ENCODE measurements around the gene RGS7.

Gene RGS7

DNA sequence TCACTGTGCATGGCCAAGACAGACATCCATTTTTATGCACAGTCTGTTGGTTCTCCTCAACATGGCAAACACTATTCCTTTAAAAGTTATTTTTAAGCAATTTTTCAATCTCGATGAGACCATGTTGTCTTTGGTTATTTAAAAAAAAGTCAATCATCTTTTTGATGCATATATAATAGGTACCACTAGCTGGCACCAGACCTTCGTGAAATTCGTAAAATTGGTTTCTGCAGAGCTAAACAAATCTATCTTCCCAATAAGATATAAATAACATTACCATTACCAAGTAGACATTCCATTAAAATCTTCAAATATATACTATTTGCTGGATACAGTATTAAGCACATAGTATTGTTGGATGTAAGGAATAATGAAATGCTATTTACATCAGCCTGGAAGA lies 525.1 kb downstream of the RGS7 start:
- no peaks in the 10 kb centered on the region for H3K27me3 ChIP-seq (ENCODE audit: insufficient read depth, low read length)
- no peaks in the 10 kb centered on the region for H3K9me3 ChIP-seq (ENCODE audit: insufficient read depth, low read depth, low read length)
- no peaks in the 10 kb centered on the region for H3K36me3 ChIP-seq (ENCODE audit: insufficient read depth, low read length)
- H3K27ac ChIP-seq (ENCODE audit: low read depth, low read length), result no peak overlapping the region
- WGBS, result 43% methylated on average over 2 of the region's 3 CpGs
- no peak overlapping the region for H3K9ac ChIP-seq (ENCODE audit: low read depth, low read length)
- H3K4me3 ChIP-seq (ENCODE audit: low read length), result no peak overlapping the region
- no peaks in the 10 kb centered on the region for H3K4me1 ChIP-seq (ENCODE audit: insufficient read depth, low read length)

DNA sequence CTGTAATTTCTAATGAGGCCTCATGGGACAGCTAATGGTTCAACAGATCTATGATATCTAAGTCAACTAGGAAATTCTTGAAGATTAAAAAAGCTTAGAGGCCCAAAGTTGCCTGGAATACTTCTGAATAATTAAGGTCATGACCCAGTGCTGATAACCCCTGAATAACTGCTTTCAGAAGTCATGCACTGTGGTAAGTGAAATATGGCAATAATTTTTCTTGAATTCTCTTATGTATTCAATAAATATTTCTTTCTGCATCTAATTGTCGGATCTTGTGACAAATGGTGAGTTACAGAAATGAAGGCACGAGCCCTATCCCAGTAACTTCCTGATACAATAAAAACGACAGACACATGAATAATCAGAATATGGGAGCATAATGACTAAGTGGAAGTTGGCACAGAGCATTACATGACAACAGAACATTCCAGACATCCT lies 525.8 kb downstream of the RGS7 start:
- Histone ChIP-seq H3K4me1 (ENCODE audit: insufficient read depth, low read length) (no peaks in the 10 kb centered on the region), H3K27ac (ENCODE audit: low read depth, low read length) (no peak overlapping the region)
- WGBS, result 92% methylated on average over 3 of the region's 3 CpGs

GRCh38 chr1:240829487-240829886 lies 527.5 kb downstream of the RGS7 start:
- Histone ChIP-seq H3K4me3 (ENCODE audit: low read length) (no peak overlapping the region), H3K4me1 (ENCODE audit: insufficient read depth, low read length) (no peaks in the 10 kb centered on the region), H3K27me3 (ENCODE audit: insufficient read depth, low read length) (no peaks in the 10 kb centered on the region), H3K9me3 (ENCODE audit: insufficient read depth, low read depth, low read length) (no peaks in the 10 kb centered on the region), H3K9ac (ENCODE audit: low read depth, low read length) (no peak overlapping the region), H3K27ac (ENCODE audit: low read depth, low read length) (no peak overlapping the region), H3K36me3 (ENCODE audit: insufficient read depth, low read length) (no peaks in the 10 kb centered on the region)
- 97% methylated on average over 3 of the region's 3 CpGs for WGBS

More for the DNA sequence above, 525.8 kb downstream of the RGS7 start:
- H3K36me3 ChIP-seq (ENCODE audit: insufficient read depth, low read length), result no peaks in the 10 kb centered on the region
- H3K27me3 ChIP-seq (ENCODE audit: insufficient read depth, low read length), result no peaks in the 10 kb centered on the region
- no peak overlapping the region for H3K4me3 ChIP-seq (ENCODE audit: low read length)
- H3K9ac ChIP-seq (ENCODE audit: low read depth, low read length), result no peak overlapping the region
- no peaks in the 10 kb centered on the region for H3K9me3 ChIP-seq (ENCODE audit: insufficient read depth, low read depth, low read length)

DNA sequence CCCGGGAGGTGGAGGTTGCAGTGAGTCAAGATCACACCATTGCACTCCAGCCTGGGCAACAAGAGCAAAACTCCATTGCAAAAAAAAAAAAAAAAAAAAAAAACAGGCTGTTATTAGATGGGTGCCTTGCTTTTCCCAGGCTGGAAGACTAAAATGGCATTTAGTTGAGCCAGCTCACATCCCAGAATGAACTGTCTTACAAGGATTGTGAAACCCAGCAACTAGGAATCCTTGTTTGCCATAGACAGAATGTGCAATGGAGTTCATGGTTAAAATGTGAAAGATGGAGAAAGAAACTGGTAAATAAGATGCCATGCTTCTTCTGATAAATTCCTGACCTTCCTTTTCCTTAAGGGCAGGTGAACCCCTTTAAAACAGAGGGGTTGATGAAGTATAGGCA lies 529.2 kb downstream of the RGS7 start:
- Histone ChIP-seq H3K27ac (ENCODE audit: low read depth, low read length) (no peak overlapping the region), H3K4me3 (ENCODE audit: low read length) (no peak overlapping the region), H3K27me3 (ENCODE audit: insufficient read depth, low read length) (no peaks in the 10 kb centered on the region), H3K36me3 (ENCODE audit: insufficient read depth, low read length) (no peaks in the 10 kb centered on the region), H3K4me1 (ENCODE audit: insufficient read depth, low read length) (no peaks in the 10 kb centered on the region), H3K9me3 (ENCODE audit: insufficient read depth, low read depth, low read length) (no peaks in the 10 kb centered on the region), H3K9ac (ENCODE audit: low read depth, low read length) (no peak overlapping the region)
- WGBS, result 91% methylated on average over 1 of the region's 1 CpG

DNA sequence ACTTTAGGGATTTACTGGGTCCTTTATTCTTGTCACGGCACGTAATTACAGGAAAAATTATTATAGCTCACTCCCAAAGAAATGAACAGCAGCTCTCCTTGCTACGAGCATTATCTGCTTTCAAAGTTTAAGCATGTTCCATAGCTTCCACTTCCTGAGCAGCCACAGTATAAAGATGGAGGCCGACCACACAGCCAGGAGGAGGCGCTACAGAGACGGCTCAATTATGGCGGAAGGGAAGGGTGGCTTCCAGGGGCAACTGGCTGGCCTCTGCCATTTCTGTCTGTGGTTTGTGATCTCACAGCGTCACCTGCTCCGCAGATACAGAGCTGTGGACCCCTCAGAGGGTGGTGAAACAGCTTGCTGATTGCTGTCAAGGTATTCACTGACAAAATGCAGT lies 532.8 kb downstream of the RGS7 start:
- H3K4me3 ChIP-seq (ENCODE audit: low read length), result no peak overlapping the region
- no peaks in the 10 kb centered on the region for H3K9me3 ChIP-seq (ENCODE audit: insufficient read depth, low read depth, low read length)
- H3K9ac ChIP-seq (ENCODE audit: low read depth, low read length), result no peak overlapping the region
- no peaks in the 10 kb centered on the region for H3K27me3 ChIP-seq (ENCODE audit: insufficient read depth, low read length)
- H3K4me1 ChIP-seq (ENCODE audit: insufficient read depth, low read length), result no peaks in the 10 kb centered on the region
- H3K27ac ChIP-seq (ENCODE audit: low read depth, low read length), result no peak overlapping the region
- no peaks in the 10 kb centered on the region for H3K36me3 ChIP-seq (ENCODE audit: insufficient read depth, low read length)
- 86% methylated on average over 9 of the region's 9 CpGs for WGBS

DNA sequence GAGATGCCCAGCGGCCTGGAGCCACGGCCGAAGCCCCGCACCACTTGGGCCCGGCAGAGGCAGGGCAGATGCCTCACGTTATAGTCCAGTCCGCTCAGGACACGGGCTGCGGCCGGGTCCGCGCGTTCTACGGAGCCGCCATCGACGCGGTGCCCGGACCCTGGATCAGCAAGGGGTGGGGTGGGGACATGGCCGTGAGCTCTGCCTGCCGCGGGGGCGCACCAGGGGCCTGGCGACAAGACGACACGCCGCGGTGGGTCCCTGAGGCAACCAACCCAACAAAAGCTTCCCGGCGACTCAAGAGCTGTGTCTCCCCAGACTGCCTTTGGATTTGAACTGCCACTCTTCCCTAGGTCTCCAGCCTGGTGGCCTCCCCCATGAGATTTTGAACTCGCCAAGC lies 533.6 kb downstream of the RGS7 start:
- 97% methylated on average over 31 of the region's 31 CpGs for WGBS
- H3K4me1 ChIP-seq (ENCODE audit: insufficient read depth, low read length), result no peaks in the 10 kb centered on the region

DNA sequence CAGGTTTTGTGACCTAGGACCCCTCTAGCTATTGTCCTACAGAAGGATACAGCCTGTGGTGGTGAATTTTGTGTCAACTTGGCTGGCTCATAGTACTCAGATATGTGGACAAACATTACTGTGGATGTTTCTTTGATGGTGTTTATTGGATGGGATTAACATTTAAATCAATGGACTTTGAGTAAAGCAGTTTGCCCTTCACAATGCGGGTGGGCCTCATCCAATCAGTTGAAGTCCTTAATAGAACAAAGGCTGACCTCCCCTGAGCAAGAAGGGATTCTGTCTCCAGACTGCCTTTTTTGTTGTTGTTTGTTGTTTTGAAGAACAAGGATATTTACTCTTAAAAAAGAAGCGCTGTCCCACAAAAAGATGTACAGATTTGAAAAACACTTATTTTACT lies 535.1 kb downstream of the RGS7 start:
- Histone ChIP-seq H3K9me3 (ENCODE audit: insufficient read depth, low read depth, low read length) (no peaks in the 10 kb centered on the region), H3K9ac (ENCODE audit: low read depth, low read length) (no peak overlapping the region)
- 100% methylated on average over 1 of the region's 2 CpGs for WGBS

More for the DNA sequence above, 533.6 kb downstream of the RGS7 start:
- H3K27me3 ChIP-seq (ENCODE audit: insufficient read depth, low read length), result no peaks in the 10 kb centered on the region
- no peaks in the 10 kb centered on the region for H3K9me3 ChIP-seq (ENCODE audit: insufficient read depth, low read depth, low read length)
- no peak overlapping the region for H3K4me3 ChIP-seq (ENCODE audit: low read length)
- H3K9ac ChIP-seq (ENCODE audit: low read depth, low read length), result no peak overlapping the region
- no peaks in the 10 kb centered on the region for H3K36me3 ChIP-seq (ENCODE audit: insufficient read depth, low read length)
- no peak overlapping the region for H3K27ac ChIP-seq (ENCODE audit: low read depth, low read length)

DNA sequence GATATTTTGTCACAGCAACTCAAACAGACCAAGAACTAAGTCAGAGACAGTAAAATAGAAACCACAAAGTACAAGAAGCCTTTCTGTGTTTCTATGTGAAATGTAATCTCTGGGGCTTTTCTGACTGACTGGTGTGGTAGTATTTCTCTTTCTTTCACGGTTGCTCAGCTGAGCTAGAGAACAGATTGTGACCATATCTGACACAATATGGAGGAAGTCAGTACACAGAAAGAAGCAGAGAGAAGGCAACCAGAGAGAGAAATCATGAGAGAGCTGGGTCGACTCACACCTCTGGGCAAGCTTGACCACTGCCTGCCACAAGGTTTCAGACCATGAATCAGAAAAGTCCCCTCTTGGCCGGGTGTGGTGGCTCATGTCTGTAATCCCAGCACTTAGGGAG lies 536.2 kb downstream of the RGS7 start:
- Histone ChIP-seq H3K27me3 (ENCODE audit: insufficient read depth, low read length) (no peaks in the 10 kb centered on the region), H3K4me3 (ENCODE audit: low read length) (no peak overlapping the region), H3K36me3 (ENCODE audit: insufficient read depth, low read length) (no peaks in the 10 kb centered on the region), H3K4me1 (ENCODE audit: insufficient read depth, low read length) (no peaks in the 10 kb centered on the region), H3K9ac (ENCODE audit: low read depth, low read length) (no peak overlapping the region), H3K27ac (ENCODE audit: low read depth, low read length) (no peak overlapping the region), H3K9me3 (ENCODE audit: insufficient read depth, low read depth, low read length) (no peaks in the 10 kb centered on the region)
- 43% methylated on average over 2 of the region's 3 CpGs for WGBS

More for the DNA sequence above, 535.1 kb downstream of the RGS7 start:
- Histone ChIP-seq H3K36me3 (ENCODE audit: insufficient read depth, low read length) (no peaks in the 10 kb centered on the region), H3K27ac (ENCODE audit: low read depth, low read length) (no peak overlapping the region), H3K27me3 (ENCODE audit: insufficient read depth, low read length) (no peaks in the 10 kb centered on the region), H3K4me3 (ENCODE audit: low read length) (no peak overlapping the region), H3K4me1 (ENCODE audit: insufficient read depth, low read length) (no peaks in the 10 kb centered on the region)

- H3K27ac ChIP-seq (ENCODE audit: low read depth, low read length), result no peak overlapping the region
- H3K36me3 ChIP-seq (ENCODE audit: insufficient read depth, low read length), result no peaks in the 10 kb centered on the region
- H3K4me1 ChIP-seq (ENCODE audit: insufficient read depth, low read length), result no peaks in the 10 kb centered on the region
- no peaks in the 10 kb centered on the region for H3K27me3 ChIP-seq (ENCODE audit: insufficient read depth, low read length)
- WGBS, result 93% methylated on average over 2 of the region's 2 CpGs
- H3K9me3 ChIP-seq (ENCODE audit: insufficient read depth, low read depth, low read length), result no peaks in the 10 kb centered on the region
- no peak overlapping the region for H3K4me3 ChIP-seq (ENCODE audit: low read length)
- H3K9ac ChIP-seq (ENCODE audit: low read depth, low read length), result no peak overlapping the region
These were observed 540.5 kb downstream of the RGS7 start for GRCh38 chr1:240816472-240816871.

GRCh38 chr1:240813720-240814119 lies 543.3 kb downstream of the RGS7 start:
- no peaks in the 10 kb centered on the region for H3K27me3 ChIP-seq (ENCODE audit: insufficient read depth, low read length)
- H3K4me3 ChIP-seq (ENCODE audit: low read length), result no peak overlapping the region
- no peak overlapping the region for H3K9ac ChIP-seq (ENCODE audit: low read depth, low read length)
- no peaks in the 10 kb centered on the region for H3K9me3 ChIP-seq (ENCODE audit: insufficient read depth, low read depth, low read length)
- no peak overlapping the region for H3K27ac ChIP-seq (ENCODE audit: low read depth, low read length)
- H3K4me1 ChIP-seq (ENCODE audit: insufficient read depth, low read length), result no peaks in the 10 kb centered on the region
- no peaks in the 10 kb centered on the region for H3K36me3 ChIP-seq (ENCODE audit: insufficient read depth, low read length)
- 99% methylated on average over 2 of the region's 2 CpGs for WGBS

- 93% methylated on average over 1 of the region's 2 CpGs for WGBS
- no peaks in the 10 kb centered on the region for H3K4me1 ChIP-seq (ENCODE audit: insufficient read depth, low read length)
- no peak overlapping the region for H3K4me3 ChIP-seq (ENCODE audit: low read length)
- H3K27ac ChIP-seq (ENCODE audit: low read depth, low read length), result no peak overlapping the region
- no peaks in the 10 kb centered on the region for H3K9me3 ChIP-seq (ENCODE audit: insufficient read depth, low read depth, low read length)
- H3K36me3 ChIP-seq (ENCODE audit: insufficient read depth, low read length), result no peaks in the 10 kb centered on the region
- no peak overlapping the region for H3K9ac ChIP-seq (ENCODE audit: low read depth, low read length)
- H3K27me3 ChIP-seq (ENCODE audit: insufficient read depth, low read length), result no peaks in the 10 kb centered on the region
These were observed 545.7 kb downstream of the RGS7 start for GRCh38 chr1:240811256-240811655.

- no peaks in the 10 kb centered on the region for H3K36me3 ChIP-seq (ENCODE audit: insufficient read depth, low read length)
- H3K27ac ChIP-seq (ENCODE audit: low read depth, low read length), result no peak overlapping the region
- H3K4me3 ChIP-seq (ENCODE audit: low read length), result no peak overlapping the region
- H3K9ac ChIP-seq (ENCODE audit: low read depth, low read length), result no peak overlapping the region
- 83% methylated on average over 1 of the region's 1 CpG for WGBS
- H3K27me3 ChIP-seq (ENCODE audit: insufficient read depth, low read length), result no peaks in the 10 kb centered on the region
- H3K4me1 ChIP-seq (ENCODE audit: insufficient read depth, low read length), result no peaks in the 10 kb centered on the region
- no peaks in the 10 kb centered on the region for H3K9me3 ChIP-seq (ENCODE audit: insufficient read depth, low read depth, low read length)
These were observed 548.6 kb downstream of the RGS7 start for GRCh38 chr1:240808381-240808780.
